Spleen (tissue), 7 donors: Measurements from ENCODE around the gene PALD1.

Experiments
- POLR2A ChIP-seq, 3 donors: fragments of 450-650 bp; IDR thresholded peaks; one replicate each; pipeline ENCODE4 v1.5.1; 2017; ENCODE audit warnings: antibody characterized with exemption in 3 of 3, mild to moderate bottlenecking in 1 of 3
- TF ChIP-seq, protein P1 (sequence below), 11 experiments: fragments of 200-600 bp in 7 of 11; fragments of 450-650 bp in 4 of 11; sonication (generic) in 4 of 11; IDR thresholded peaks in 8 of 11; conservative IDR thresholded peaks in 3 of 11; 1 replicate in 7 of 11; 2 replicates in 4 of 11; pipeline versions ENCODE4 v1.4.0 to v1.8.0; 2016 to 2021; ENCODE audit warnings: antibody characterized with exemption in 11 of 11, inconsistent platforms in 4 of 11, mild to moderate bottlenecking in 1 of 11
- donor health status: DM: no; HTN: no; CAD: no; lungs with moderate emphysema.
- donor health status: DM: no; HTN: no; CAD: no.
- donor health status: DM: no; HTN: no; CAD: no.

DNA sequence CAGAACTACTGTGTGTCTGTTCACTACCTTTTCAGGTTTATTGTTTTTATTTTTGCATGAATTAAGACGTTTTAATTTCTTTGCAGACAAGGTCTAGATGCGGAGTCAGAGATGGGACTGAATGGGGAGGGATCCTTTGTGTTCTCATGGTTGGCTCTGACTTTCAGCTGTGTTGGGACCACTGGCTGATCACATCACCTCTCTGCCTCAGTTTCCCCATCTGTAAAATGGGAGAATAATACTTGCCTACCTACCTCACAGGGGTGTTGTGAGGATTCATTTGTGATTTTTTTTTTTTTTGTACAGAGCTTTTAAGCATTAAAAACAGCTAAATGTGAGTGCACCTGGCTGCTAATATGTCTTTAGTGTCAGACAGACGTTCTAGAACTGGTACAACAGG is 89.5 kb downstream of the PALD1 start:
- TF ChIP-seq, protein P1, sequence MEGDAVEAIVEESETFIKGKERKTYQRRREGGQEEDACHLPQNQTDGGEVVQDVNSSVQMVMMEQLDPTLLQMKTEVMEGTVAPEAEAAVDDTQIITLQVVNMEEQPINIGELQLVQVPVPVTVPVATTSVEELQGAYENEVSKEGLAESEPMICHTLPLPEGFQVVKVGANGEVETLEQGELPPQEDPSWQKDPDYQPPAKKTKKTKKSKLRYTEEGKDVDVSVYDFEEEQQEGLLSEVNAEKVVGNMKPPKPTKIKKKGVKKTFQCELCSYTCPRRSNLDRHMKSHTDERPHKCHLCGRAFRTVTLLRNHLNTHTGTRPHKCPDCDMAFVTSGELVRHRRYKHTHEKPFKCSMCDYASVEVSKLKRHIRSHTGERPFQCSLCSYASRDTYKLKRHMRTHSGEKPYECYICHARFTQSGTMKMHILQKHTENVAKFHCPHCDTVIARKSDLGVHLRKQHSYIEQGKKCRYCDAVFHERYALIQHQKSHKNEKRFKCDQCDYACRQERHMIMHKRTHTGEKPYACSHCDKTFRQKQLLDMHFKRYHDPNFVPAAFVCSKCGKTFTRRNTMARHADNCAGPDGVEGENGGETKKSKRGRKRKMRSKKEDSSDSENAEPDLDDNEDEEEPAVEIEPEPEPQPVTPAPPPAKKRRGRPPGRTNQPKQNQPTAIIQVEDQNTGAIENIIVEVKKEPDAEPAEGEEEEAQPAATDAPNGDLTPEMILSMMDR (IDR thresholded peaks at IDR 0.05 in 8 of 11, conservative IDR thresholded peaks at IDR 0.05 in 3 of 11) = no peak
- no peak for TF ChIP-seq POLR2A (IDR thresholded peaks at IDR 0.05)
